GM21390 (cell line): ENCODE measurements around the gene SFXN1.
"Not testable (repeated sequence)": the region's sequence is repeated elsewhere in the genome, so short reads cannot be mapped to it uniquely, and the experiment has no call there.

Experiments
- ATAC-seq: cut with Tn5 transposase; IDR thresholded peaks from one replicate; pipeline ENCODE4 v1.9.1; 2021; ENCODE audit not compliant: unreplicated experiment

Gene SFXN1, protein sequence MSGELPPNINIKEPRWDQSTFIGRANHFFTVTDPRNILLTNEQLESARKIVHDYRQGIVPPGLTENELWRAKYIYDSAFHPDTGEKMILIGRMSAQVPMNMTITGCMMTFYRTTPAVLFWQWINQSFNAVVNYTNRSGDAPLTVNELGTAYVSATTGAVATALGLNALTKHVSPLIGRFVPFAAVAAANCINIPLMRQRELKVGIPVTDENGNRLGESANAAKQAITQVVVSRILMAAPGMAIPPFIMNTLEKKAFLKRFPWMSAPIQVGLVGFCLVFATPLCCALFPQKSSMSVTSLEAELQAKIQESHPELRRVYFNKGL

DNA sequence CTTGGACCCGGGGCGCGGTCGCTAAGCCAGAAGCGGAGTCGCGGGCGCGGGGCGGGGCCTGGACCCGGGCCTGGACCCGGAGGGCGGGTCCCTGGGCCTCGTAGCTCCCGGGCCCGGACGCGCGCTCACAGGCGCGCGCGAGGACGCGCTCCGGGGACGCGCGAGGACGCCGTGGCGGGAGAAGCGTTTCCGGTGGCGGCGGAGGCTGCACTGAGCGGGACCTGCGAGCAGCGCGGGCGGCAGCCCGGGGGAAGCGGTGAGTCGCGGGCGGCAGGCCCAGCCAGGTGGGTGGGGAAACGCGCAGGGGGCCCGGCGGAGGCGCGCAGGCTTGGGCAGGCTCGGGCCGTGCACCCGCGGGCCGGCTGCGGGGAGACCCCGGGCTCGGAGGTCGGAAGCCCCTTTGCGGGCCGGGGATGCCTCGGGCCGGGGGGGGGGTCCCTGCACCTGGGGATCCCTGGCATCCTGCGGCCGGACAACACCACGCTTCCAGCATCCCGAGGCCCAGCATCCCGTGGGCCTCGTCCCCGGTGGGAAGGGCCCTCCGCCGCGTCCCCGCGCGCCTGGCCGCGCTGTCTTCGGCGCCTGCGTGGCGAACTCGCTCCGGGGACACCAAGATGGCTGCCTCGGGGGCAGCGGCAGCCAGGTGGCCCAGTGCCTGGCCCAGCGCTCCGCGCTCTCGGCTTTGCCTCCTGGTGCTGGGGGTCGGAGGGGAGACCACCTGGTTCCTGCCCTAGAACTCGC, at the start of gene SFXN1:
TSS of gene SFXN1 (plus strand) at position 177 of the 741 bp plus-strand sequence. CDS start 13,544 bp downstream, outside the sequence.
- peak; percentile 94 for ATAC-seq

DNA sequence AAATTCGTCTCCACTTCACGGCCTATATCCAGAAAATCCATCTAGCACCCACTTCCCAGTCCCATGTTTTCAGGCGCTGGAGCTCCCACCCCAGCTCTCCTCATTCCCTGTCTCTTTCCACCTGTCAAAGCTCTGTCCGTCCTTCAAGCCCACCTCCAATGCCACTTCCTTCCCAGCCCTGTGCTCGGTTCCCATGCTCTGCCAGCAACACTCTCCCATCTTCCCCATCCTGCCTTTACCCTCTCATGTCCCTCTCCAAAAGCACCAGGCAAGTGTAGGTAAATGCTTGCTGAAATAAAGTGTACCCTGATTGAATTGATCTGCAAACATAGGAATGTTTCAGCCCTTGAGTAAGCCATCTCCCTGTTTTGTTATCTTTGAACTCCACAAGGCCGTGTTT, 43.6 kb upstream of the SFXN1 start:
- no peak for ATAC-seq

DNA sequence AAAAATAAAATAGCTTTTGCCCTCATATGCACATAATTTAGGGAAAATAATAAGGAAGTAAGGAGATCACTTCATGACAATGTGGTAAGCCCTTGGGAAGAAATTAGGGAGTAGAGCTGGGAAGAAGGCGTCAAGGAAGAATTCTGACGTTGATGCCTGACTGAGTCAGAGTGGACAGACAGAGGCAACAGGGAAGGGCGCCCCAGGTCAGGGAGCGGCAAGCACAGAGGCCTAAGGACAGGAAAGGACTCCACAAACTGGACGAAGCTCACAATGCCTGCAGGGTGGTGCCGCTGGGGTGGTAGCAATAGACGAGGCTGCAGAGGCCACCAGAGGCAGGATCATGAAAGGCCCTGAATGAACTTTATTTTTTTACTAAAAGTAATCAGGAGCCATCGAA, 42.0 kb upstream of the SFXN1 start:
- no peak for ATAC-seq

DNA sequence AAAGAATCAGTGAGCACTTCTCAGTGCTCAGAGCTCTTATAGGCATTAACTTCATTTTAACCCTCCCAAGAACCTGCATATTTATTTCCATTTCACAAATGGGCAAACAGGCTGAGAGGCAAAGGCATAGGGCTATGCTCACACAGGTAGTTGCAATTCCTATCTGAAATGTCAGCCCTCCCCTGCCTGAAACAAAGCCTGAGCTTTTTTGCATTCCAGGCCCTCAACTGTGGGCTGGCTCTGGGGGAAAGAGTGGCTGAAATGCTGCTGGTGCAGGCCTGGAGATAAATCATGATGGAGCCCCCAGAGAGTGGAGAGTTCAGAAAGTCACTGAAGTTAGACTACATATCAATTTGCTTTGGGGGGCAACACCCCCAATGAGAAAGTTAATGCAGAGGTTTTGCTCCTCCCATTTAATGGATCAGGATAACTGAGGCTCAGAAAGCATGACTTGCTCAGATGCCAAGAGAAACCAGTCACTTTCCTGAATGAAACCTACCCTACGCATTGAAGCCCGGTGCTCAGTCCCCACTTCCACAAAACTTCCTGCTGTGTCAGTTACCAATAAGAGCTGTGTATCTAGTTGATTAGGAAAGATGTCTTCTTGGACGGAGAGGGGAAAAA, 40.0 kb upstream of the SFXN1 start:
- no peak for ATAC-seq

DNA sequence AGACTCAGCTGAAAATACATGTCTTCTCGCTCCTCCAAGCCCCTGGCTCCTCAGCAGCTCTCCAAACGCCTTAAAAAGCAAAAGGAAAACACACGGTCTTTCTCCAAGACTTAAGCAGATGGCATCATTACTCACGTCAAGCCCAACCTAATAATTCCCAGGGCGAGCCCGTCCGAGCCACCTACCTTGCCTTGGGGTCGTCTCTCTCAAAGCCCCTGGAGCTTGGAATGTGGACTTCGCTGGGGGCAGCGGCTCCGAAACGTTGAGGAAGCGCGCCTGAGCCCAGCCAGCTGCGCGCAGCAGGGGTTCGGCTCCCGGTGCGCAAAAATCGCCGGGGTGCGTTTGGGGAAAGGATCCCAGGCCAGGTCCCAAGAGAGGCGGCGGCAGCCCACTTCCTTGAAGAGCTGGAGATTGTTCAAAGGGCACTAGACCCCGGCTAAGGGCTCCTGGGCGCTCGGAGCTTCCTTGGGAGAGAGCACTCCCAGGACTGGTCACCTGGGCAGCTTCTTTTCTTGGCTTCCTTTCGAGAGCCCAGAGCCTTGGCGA, 34.8 kb upstream of the SFXN1 start:
- no peak for ATAC-seq

DNA sequence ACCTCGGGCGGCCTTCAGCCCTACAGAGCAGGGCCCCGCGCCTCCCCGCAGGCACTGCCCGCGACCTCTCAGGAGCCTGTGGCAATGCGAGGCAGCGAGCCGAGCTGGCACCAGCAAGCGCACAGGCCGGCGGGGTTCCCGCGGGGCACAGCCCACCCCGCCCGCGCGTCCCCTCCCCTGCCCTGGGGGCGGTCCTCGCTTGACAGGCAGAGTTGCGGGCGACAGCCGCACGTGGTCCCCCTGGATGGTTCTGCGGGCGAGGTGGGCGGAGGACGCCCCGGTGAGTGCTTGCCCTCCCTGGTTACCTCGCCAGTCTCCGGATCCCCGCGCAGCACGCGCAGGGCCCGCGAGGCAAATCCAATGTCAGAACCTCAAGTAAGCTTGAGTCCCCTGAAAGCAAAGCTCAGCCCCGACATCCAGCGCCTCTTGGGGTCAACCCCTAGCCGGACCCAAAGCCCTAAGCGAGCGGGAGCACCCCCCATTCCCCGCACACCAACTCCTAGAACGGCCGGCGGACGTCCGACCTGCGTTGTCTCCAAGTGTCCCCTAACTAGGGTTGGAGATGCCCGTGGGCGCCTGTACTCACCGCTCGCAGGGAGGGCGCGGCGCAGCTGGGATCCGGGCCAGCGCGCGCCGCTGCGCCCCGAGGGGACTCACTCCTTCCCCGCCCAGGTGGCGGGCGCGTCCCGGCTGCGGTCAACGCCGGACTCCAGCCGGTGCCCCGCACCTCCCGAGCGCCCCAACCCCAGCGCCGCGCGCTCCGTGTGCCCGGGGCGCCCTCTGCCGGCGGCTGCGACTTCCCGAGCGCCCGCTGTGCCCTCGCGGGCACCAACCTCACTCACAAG, 34.1 kb upstream of the SFXN1 start, which contains the start of gene DRD1:
TSS of gene DRD1 (minus strand) at position 123 of the 845 bp plus-strand sequence. CDS start 1,083 bp downstream, outside the sequence.
- ATAC-seq = peak; percentile 69

DNA sequence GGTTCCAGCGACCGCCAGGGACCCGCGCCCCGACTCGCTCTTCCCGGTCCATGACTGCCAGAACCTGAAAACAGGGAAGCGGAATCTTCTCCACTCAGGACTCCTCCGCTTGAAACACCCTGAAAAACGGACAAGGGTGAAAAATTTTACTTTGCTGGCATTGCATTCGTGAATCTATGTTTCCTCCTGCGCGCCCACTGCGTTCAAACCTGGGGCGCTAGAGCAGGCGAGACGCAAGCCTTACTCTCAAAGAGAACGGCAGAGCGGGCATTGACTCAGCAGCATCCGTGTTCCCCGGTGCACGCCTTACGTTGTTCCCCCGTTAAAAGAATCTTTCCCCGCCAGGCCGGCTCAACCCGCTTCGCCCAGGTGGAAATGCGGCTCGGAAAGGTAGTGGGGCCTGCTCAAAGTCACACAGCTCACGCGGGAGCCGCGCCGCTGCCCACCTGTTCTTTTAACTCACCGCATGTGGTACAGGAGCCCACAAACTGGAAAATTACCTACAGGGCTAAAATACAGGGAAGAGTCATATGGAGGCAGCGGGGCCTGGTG, 33.4 kb upstream of the SFXN1 start:
- ATAC-seq = no peak

DNA sequence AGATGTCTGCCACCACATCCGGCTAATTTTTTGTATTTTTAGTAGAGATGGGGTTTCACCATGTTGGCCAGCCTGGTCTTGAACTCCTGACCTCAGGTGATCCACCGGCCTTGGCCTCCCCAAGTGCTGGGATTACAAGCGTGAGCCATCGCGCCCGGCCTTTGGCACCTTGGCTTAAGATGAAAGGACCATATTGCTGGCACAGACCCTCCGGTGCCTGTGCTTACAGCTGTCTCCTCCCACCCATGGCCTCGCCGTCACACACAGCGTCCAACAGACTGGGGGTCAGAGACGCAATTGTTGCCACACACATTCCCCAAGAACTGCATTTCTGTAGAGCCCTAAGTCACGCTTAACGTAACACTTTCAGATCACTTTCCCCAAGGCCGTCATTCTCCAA, 32.0 kb upstream of the SFXN1 start:
- not testable (repeated sequence) for ATAC-seq

DNA sequence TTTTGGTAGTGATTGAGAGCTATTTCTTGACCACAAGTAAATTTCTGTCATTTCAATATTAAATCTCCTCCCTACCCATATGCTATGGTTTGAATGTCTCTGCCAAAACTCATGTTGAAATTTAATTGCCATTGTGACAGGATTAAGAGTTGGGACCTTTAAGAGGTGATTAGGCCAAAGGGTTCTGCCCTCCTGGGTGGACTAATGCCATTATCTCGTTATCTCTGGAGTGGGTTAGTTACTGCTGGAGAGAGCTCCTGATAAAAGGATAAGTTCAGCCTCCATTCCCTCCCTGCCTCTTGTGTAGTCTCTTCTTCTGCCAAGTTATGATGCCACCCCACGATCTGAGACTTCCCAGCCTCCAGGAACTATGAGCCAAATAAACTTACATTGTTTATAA, 30.8 kb upstream of the SFXN1 start:
- no peak for ATAC-seq

DNA sequence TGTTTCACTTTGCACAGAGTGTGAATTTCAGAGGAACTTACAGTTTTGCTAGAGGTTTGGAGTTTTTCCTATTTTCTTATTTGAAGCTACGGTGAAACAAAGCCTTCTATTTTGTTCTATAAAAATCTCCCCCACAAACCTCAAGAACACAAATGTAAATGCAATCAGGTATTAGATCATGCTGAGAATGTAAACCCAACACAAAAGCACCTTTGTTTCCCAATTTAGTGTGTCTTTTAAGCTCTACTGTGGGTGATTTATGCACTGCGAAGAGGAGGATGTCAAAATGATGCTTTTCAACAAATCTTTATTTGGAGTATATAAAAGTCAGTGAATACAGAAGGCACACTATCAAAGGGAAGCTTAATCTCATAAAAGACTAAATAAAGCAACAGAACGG, 30.1 kb upstream of the SFXN1 start:
- ATAC-seq = no peak

DNA sequence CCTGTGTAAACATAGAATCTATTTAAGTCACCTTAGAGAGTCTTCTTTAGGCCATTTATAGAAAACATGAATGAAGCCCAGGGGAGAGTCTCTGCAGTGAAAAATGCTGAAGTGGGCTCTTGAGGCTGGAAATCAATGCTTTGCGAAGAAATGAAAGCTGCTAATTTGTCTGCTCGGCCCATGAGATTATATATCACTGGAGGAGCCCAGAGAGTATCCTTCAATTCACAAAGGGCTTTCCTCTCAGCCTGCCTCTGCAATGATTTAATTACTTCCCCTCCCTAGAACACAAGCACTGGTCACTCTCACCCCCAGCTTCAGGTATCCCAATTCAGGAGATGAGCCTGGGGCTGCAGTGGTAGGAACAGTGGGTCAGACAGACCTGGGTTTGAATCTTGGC, 26.2 kb upstream of the SFXN1 start:
- ATAC-seq = no peak

DNA sequence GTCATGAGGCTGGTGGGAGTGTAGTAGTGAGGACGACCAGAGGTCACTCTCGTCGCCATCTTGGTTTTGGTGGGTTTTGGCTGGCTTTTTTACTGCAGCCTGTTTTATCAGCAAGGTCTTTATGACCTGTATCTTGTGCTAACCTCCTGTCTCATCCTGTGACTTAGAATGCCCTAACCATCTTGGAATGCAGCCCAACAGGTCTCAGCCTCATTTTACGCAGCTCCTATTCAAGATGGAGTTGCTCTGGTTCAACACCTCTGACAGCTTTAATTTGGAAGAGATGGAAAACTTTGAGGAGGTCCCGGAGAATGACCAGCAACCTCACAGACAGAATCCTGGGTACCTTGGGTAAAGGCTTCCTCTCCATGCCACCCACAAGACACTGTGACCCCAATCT, 24.0 kb upstream of the SFXN1 start:
- ATAC-seq = not testable (repeated sequence)

DNA sequence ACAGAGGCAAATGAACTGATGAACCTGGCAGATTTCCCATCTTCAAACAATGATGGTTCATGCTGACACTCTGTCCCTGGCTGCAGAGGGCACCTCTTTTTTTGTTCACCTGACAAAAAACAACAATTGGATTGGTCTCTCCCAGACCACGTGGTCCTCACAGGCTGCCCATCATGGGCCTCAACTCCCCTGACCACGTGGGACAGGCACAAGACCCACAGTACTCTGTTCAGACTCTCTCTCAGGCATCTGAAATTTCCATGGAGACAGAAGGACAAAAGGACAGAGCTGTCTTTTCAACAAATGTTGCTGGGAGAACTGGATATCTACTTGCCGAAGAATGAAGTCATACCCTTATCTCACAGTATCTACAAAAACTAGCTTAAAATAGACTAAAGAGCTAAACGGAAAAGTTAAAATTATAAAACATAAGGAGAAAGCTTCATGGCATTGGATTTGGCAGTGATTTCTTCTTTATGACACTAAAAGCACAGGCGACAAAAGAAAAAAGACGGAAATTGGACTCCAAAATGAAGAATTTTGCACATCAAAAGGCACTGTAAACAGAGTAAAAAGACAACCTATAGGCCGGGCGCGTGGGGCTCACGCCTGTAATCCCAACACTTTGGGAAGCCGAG, 22.1 kb upstream of the SFXN1 start:
- ATAC-seq = no peak

DNA sequence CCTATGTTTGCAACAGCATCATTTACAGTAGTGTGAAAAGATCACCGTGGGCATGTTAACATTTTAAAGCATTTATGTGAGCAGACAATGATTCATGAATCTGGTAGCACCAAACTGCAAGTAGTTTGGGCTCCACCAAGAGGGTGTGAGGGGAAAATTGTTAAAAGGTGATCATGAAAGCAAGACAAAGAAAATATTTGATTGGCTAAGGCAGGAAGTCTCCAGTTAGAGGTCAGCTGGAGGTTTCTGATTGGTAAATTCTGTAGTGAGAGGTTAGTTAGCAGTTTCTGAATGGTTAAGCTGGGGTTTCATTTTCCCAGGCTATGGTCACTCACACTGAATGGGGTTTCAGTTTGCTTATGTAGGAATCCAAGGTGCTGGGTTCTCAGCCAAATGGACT, 20.9 kb upstream of the SFXN1 start:
- ATAC-seq = peak; percentile 97

DNA sequence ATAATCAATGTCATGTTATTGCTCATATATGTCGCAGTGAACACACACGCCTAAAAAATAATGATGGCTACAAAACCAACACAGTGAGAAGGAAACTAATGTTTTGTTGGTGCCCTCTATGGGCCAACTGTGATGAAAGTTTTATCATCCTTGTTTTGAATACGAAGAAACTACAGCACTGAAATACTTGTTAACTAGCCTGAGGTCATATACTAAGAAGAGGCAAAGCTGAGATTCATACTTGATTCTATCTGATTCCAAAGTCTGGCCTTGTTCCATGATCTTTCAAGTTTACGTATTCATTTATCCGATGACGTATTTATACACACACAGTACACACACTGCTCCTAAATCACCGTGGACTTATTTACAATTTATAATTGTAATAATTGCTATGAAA, 18.2 kb upstream of the SFXN1 start:
- no peak for ATAC-seq

DNA sequence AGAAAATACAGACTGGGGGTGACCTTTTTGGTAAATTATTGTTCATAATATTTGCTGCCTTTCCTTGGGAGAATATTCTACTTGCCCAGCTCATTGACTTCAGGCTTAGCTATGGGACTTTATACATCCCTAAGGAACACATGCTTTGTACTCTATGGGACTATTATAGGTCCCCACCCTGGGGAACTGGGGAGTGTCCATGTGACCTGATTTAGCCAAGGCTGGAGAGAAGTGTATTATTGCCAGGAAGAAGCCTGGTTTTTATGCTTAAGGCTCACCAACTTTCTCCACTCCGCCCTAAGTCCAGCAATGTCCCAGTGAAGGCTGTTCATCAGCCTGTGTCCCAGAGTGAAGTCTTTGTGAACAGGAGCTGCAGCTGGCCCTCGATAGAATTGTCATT, 17.8 kb upstream of the SFXN1 start:
- ATAC-seq = no peak

DNA sequence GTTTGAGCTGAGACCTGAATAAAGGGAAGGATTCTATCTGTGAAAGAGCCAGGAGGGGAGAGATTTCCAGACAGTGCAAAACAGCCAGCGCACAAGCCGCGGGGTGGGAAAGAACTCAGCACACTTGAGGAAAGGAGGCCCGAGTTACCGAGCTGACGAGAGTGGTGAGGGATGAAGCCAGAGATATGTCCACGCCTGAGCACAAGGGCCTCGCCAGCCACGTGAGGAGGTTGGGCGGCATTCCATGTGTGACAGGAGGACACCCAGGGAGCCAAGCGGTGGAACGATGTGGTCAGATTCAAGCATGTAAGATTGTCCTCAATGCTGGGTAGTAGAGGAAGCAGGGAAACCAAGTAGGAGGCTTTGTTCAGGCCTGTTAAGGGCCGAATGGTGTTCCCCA, 17.0 kb upstream of the SFXN1 start:
- no peak for ATAC-seq

DNA sequence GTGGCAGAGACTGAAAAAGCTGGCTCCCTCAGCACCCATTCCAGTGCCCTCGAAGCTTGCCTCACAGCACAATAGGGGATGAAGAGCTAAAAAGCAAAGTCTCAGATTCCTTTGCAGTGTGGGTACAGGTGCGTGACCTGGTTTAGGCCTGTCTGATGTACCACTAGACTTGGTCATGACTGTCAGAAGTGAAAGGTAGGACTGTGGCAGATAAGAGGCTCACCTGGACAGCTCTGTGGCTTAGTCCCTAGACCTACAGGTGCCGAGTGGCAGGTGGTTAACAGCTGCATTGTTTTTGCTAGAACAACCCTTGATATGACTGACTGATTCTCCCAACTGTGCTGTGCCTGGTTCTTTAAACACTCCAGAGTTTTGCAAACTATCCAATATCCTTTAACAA, 14.7 kb upstream of the SFXN1 start:
- no peak for ATAC-seq

DNA sequence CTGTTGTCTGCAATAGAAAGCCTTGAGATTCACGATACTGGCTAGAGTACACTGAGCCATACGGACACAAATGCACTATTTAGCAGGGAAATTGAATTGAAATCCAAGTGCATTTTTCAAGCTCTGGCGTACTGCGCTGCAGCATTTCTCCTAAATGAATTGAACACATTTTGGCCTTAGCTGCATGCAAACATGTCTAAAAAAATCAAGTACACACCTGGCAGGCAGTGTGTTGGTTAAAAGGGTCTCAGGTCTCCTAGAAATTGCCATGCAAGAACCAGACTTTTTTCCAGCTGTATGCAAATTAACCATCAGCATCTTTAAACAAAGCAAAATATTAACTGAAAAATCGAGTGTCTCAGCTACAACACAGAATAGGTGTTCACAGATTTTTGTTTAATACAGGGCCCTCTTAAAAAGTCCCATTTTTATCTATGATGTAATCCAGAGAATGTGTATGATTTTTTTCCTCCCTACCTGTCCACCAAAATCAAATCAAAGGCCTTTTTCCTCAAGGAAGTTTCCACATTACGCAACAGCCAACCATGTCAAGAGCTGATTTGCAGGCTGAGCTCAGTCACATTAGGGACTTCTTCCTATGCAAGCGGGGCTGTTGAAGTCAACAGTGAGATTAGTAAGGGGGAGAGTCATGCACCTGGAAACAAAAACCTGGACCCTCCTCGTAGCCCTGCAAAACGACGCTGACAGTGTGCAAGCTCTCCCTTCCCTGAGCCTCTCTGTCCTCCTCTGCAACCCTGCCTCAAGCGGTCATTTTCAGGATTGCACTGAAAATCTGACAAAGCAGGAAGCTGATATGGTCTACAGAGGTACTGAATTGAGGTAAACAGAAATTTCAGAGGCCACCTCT, 14.1 kb upstream of the SFXN1 start:
- ATAC-seq = peak; percentile 99
